ENCODE measurements around the gene CCDC71. TPM values are rescaled to one million over a fixed set of nuclear protein-coding genes. Genes with fewer than 3 reads are reported as not detected.

CCDC71 gene
- total RNA-seq: 15.1 and 19.7 TPM in 2 replicates

GRCh38 chr3:49165771-49166751 lies at the start of gene CCDC71:
Gene CCDC71 (minus strand): TSS chr3:49166331. CDS start chr3:49164208, 2,123 bp downstream.

GRCh38 chr3:49171119-49171774 lies 5.1 kb upstream of the CCDC71 start, which contains the start of gene KLHDC8B:
Gene KLHDC8B (plus strand): TSS chr3:49171598. CDS start chr3:49172770, 1,172 bp downstream.

GRCh38 chr3:49132437-49133225 lies 33.5 kb downstream of the CCDC71 start, which contains the start of gene LAMB2:
Gene LAMB2 (minus strand): TSS chr3:49133050. CDS start chr3:49132867, 183 bp downstream.

GRCh38 chr3:49120438-49121131 lies 45.5 kb downstream of the CCDC71 start, which contains the start of gene USP19:
Gene USP19 (minus strand): TSS chr3:49120823. CDS start chr3:49119145, 1,678 bp downstream.

Other genes starting within 250 kb of the CCDC71 start
- 65.9 and 78.8 TPM in 2 replicates for gene ARIH2, start 247.5 kb downstream of the CCDC71 start, total RNA-seq
- gene P4HTM, start 176.1 kb downstream of the CCDC71 start, total RNA-seq: 34.6 and 43.9 TPM in 2 replicates
- gene WDR6, start 158.9 kb downstream of the CCDC71 start, total RNA-seq: 75.4 and 123 TPM in 2 replicates
- gene DALRD3, start 147.8 kb downstream of the CCDC71 start, total RNA-seq: 34.7 and 37.9 TPM in 2 replicates
- 56.0 and 65.3 TPM in 2 replicates for gene NDUFAF3, start 144.2 kb downstream of the CCDC71 start, total RNA-seq
- gene IMPDH2, start 136.9 kb downstream of the CCDC71 start, total RNA-seq: 181 and 209 TPM in 2 replicates
- gene QRICH1, start 72.3 kb downstream of the CCDC71 start, total RNA-seq: 41.0 and 55.7 TPM in 2 replicates
- 237 and 281 TPM in 2 replicates for gene QARS1, start 61.6 kb downstream of the CCDC71 start, total RNA-seq
- gene USP19, start 45.5 kb downstream of the CCDC71 start, total RNA-seq: 35.3 and 57.3 TPM in 2 replicates
- 896 and 1,055 TPM in 2 replicates for gene LAMB2, start 33.3 kb downstream of the CCDC71 start, total RNA-seq
- gene KLHDC8B, start 5.3 kb upstream of the CCDC71 start, total RNA-seq: 9.5 and 15.7 TPM in 2 replicates
- 1.4 and 1.5 TPM in 2 replicates for gene C3orf62, start 110.9 kb upstream of the CCDC71 start, total RNA-seq
- 18.7 and 29.8 TPM in 2 replicates for gene USP4, start 173.7 kb upstream of the CCDC71 start, total RNA-seq
- gene GPX1, start 192.0 kb upstream of the CCDC71 start, total RNA-seq: 152 and 188 TPM in 2 replicates
- 575 and 599 TPM in 2 replicates for gene RHOA, start 245.6 kb upstream of the CCDC71 start, total RNA-seq
- 22.0 and 29.6 TPM in 2 replicates for gene TCTA, start 246.1 kb upstream of the CCDC71 start, total RNA-seq

Measured in smooth muscle cell of the umbilical artery (primary cell).